SK-N-MC (cell line): ENCODE data around the gene ADGRL1.
"Not testable (repeated sequence)": the region's sequence is repeated elsewhere in the genome, so short reads cannot be mapped to it uniquely, and the experiment has no call there.

Experiments
- FOXP2 ChIP-seq: optimal IDR thresholded peaks from 2 replicates; pipeline ENCODE3; 2011; ENCODE audit warnings: mild to moderate bottlenecking, moderate library complexity; ENCODE audit not compliant: insufficient read depth; ENCODE audit errors: extremely low read length, control extremely low read depth
- POLR2AphosphoS5 ChIP-seq: IDR thresholded peaks from 2 replicates; pipeline ENCODE4 v1.6.1; 2012; ENCODE audit warnings: mild to moderate bottlenecking, low read depth, low read length, borderline replicate concordance

DNA sequence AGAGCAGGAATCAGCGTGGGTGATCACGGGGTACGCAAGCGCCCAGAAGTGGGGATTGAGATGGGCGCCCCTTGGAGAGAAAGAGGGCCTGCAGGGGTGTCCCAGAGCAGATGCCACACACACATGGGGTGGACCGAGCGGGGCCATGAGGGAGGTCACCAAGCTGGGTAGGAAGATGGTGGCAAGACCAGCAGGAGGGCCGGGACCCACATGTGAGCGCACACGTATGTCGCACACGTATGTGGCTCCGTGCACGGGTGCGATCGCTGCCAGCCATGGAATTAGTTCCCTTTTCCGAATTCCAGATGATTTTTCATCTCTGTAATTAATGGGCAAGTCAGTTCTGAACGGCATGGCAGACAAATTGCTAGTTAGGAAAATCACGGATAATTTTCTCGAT, 2.2 kb downstream of the ADGRL1 start:
- TF ChIP-seq POLR2AphosphoS5, FOXP2: not testable (repeated sequence)
